ENCODE data around the gene GNAI2. TPM values are rescaled to one million over a fixed set of nuclear protein-coding genes. Genes with fewer than 3 reads are reported as not detected.
"Not testable (repeated sequence)": the region's sequence is repeated elsewhere in the genome, so short reads cannot be mapped to it uniquely, and the experiment has no call there.

The GNAI2 gene
- total RNA-seq, 1 donor from 2014 or later, result 97.0 TPM

GRCh38 chr3:50260027-50260941, 24.3 kb downstream of the GNAI2 start:
- DNase-seq (ENCODE audit: low spot score in 2 of 2) (peak; percentile 97 to 99), FAIRE-seq (no peak)

GRCh38 chr3:50260942-50261441, 25.0 kb downstream of the GNAI2 start:
- DNase-seq (ENCODE audit: low spot score in 2 of 2) (peak in 1 of 2 donors; percentile 41), FAIRE-seq (no peak)

DNA sequence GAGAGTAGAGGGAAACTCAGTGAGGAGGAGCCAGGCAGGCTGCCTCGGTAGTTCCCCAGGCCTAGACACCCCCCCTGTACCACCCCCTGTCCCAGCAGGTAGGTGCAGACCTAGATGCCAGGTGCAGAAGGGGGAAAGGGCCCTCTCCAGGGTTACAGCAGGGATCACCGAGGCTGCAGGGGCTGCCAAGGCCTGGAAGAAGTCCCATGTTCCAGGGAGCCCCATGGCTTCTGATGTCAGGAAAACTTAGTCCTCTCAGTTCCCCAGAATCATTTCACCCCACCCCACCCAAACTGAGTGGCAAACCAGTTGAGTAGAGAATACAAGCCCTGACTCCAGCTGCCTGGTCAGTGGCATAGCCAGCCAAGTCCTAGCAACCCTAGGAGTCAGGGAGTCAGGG, 25.5 kb downstream of the GNAI2 start:
- FAIRE-seq, result no peak
- DNase-seq (ENCODE audit: low spot score in 2 of 2), result peak in 1 of 2 donors; percentile 36

DNA sequence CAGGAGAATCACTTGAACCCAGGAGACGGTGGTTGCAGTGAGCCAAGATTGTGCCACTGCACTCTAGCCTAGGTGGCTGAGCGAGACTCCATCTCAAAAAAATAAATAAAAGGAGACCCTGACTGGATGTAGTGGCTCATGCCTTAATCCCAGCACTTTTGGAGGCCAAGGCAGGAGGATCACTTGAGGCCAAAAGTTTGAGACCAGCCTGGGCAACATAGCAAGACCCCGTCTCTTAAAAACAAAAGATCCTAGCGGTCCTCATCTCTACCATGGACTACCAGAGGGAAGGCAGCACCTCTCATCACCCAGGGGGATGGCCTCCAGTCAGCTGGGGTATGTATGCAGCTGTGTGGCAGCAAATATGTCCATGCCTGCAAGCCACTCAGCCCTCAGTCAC, 26.2 kb downstream of the GNAI2 start:
- not testable (repeated sequence) for FAIRE-seq; DNase-seq (ENCODE audit: low spot score in 2 of 2)

- DNase-seq (ENCODE audit: low spot score in 2 of 2) (no peak), FAIRE-seq (no peak)
Measured at GRCh38 chr3:50262778-50263177, 26.8 kb downstream of the GNAI2 start.

- FAIRE-seq (no peak), DNase-seq (ENCODE audit: low spot score in 2 of 2) (no peak)
Measured at GRCh38 chr3:50263478-50264382, 27.7 kb downstream of the GNAI2 start.

GRCh38 chr3:50264383-50264963, 28.5 kb downstream of the GNAI2 start:
- DNase-seq (ENCODE audit: low spot score in 2 of 2) (peak; percentile 73 to 81), FAIRE-seq (no peak)

- FAIRE-seq (no peak), DNase-seq (ENCODE audit: low spot score in 2 of 2) (no peak)
Measured at GRCh38 chr3:50264964-50265485, 29.0 kb downstream of the GNAI2 start.

GRCh38 chr3:50265571-50265970, 29.6 kb downstream of the GNAI2 start:
- FAIRE-seq (no peak), DNase-seq (ENCODE audit: low spot score in 2 of 2) (no peak)

- FAIRE-seq (no peak), DNase-seq (ENCODE audit: low spot score in 2 of 2) (no peak)
Measured at GRCh38 chr3:50266017-50266416, 30.0 kb downstream of the GNAI2 start.

DNA sequence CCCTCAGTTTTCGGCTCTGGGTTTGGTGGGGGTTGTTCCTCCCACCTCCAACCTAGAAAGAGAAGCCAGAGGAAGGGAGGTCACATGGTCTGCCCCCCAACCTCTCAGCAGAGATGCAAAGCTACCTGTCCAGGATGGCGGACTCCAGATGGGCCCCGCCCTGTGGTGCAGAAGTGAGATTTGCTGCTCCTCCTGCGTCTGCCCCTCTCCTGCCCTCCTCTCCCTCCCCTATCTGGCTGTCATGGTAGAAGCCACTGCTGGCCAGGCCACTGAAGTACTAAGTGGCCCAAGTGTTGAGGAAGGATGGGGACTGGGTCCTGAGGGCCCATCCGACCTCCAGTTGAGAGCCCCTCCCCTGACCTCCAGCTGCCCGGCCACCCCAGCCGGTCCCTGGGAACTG, 30.8 kb downstream of the GNAI2 start:
- no peak for FAIRE-seq
- no peak for DNase-seq (ENCODE audit: low spot score in 2 of 2)

DNA sequence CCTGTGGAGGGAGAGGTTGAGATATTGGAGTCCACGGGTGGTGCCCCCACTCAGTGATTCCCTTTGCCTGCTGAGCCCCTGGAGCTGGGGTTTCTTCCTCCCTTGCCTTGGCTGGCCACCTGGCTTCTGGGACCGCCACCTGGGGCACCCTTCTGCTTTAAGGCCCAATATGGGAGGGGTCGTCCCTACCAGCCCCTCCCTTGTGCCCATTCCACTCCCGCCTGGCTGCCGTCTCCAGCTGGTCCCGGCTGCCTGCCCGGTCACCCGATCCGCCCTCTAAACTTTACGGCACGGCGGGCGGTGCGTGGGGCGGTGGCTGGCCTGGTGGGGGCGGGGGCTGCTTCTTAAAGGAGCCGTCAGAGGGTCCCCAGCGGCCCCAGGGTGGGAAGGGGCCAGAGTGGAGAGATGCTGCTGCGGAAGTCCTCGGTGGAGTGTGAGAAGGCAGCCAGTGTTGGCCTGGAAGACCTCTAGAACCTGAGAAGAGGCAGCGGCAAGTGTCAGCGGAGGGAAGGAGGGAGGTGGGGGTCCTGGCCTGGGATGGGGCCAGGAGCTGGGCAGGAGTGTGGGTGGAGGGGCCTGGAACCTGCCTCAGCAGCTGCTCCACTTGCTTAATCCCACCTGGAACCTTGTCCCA, 31.4 kb downstream of the GNAI2 start:
- DNase-seq (ENCODE audit: low spot score in 2 of 2), result peak; percentile 65 to 71
- FAIRE-seq, result no peak

GRCh38 chr3:50268276-50268675, 32.3 kb downstream of the GNAI2 start:
- DNase-seq (ENCODE audit: low spot score in 2 of 2) (no peak), FAIRE-seq (no peak)

- peak in 1 of 2 donors; percentile 63 for DNase-seq (ENCODE audit: low spot score in 2 of 2)
Measured at GRCh38 chr3:50268703-50269451, 32.9 kb downstream of the GNAI2 start, which contains the start of gene SEMA3B. SEMA3B (plus strand) TSS chr3:50269147; CDS start chr3:50269241, 94 bp downstream.

GRCh38 chr3:50269460-50269859, 33.5 kb downstream of the GNAI2 start:
- FAIRE-seq, result no peak

More at GRCh38 chr3:50268703-50269451, 32.9 kb downstream of the GNAI2 start, which contains the start of gene SEMA3B:
- no peak for FAIRE-seq

GRCh38 chr3:50269977-50270413, 34.0 kb downstream of the GNAI2 start:
- DNase-seq (ENCODE audit: low spot score in 2 of 2), result no peak
- FAIRE-seq, result no peak

More at GRCh38 chr3:50269460-50269859, 33.5 kb downstream of the GNAI2 start:
- no peak for DNase-seq (ENCODE audit: low spot score in 2 of 2)

GRCh38 chr3:50270422-50271224, 34.6 kb downstream of the GNAI2 start:
- FAIRE-seq, result no peak
- DNase-seq (ENCODE audit: low spot score in 2 of 2), result peak in 1 of 2 donors; percentile 43

All from frontal cortex (tissue), 4 donors.